ENCODE results near the gene PIP5K1B. TPM values are rescaled to one million over a fixed set of nuclear protein-coding genes. Genes with fewer than 3 reads are reported as not detected.

The PIP5K1B gene
- total RNA-seq, 1 experiment from 2014 or later: 2.5 TPM

DNA sequence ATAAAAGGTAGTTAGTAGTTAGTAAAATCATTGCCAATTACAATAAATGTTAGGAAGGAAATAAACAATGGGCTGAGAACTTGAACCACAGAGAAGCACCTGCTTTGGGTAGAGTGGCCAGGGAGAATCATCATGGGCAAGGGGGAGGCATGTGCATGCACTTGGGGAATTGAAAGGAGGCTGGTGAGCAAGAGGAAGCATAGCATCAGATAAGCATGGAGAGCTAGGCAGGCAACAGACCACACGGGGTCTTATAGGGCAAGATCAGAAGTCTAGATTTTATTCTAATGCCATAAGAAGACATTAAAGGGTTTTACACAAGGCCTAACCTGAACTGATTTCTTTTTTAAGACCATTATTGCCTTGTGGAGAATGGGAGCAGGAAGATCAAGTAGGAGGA lies 93.4 kb downstream of the PIP5K1B start:
- H3K79me2 ChIP-seq (ENCODE audit: insufficient read depth, low read length): no peaks in the 10 kb centered on the region
- H3K36me3 Mint-ChIP-seq (ENCODE audit: insufficient read depth in 1 of 3, low read depth in 3 of 3): no peaks in the 10 kb centered on the region

More for the DNA sequence above, 93.4 kb downstream of the PIP5K1B start:
- Mint-ChIP-seq H3K27ac (no peak overlapping the region), H3K27me3 (ENCODE audit: low read depth) (no peaks in the 10 kb centered on the region), H3K4me1 (peaks cover 0 to 6% of the 10 kb centered on the region in 2 experiments; a peak in 2 of 4 replicates), H3K9me3 (no peaks in the 10 kb centered on the region), H3K4me3 (no peak overlapping the region)
- Histone ChIP-seq H4K8ac (replicated peaks; ENCODE audit: insufficient read length, low read depth, low read length) (no peak overlapping the region), H2BK15ac (ENCODE audit: low read depth, low read length) (no peak overlapping the region), H3K23me2 (ENCODE audit: insufficient read length, low read depth, low read length, poor library complexity, severe bottlenecking) (no peaks in the 10 kb centered on the region), H3K56ac (ENCODE audit: insufficient read length, low read depth, low read length) (no peak overlapping the region), H3K79me1 (ENCODE audit: insufficient read depth, low read depth, low read length, poor library complexity, severe bottlenecking) (no peaks in the 10 kb centered on the region), H3K4me1 (ENCODE audit: insufficient read depth, low read length) (no peaks in the 10 kb centered on the region; the same call in 1 of the 2 replicates), H4K20me1 (ENCODE audit: control insufficient read depth, insufficient read depth, insufficient read length) (no peaks in the 10 kb centered on the region), H3T11ph (ENCODE audit: low read length) (no peak overlapping the region), H3K23ac (ENCODE audit: insufficient read length, low read depth, low read length) (no peak overlapping the region), H2AFZ (ENCODE audit: low read length) (no peak overlapping the region), H3K9me3 (ENCODE audit: control insufficient read depth, low read depth, low read length) (no peaks in the 10 kb centered on the region), H2BK120ac (ENCODE audit: low read depth, low read length, poor library complexity, severe bottlenecking) (no peak overlapping the region), H4K91ac (ENCODE audit: insufficient read length, low read depth, low read length) (no peak overlapping the region), H4K5ac (ENCODE audit: insufficient read length, low read depth, low read length) (no peak overlapping the region), H3K18ac (ENCODE audit: insufficient read length, low read depth, low read length) (no peak overlapping the region), H2BK12ac (ENCODE audit: insufficient read length, low read depth, low read length) (no peak overlapping the region), H3K27me3 (ENCODE audit: insufficient read depth, low read length) (no peaks in the 10 kb centered on the region), H2AK5ac (ENCODE audit: insufficient read length, low read length) (no peak overlapping the region), H3K9ac (ENCODE audit: extremely low read depth, insufficient read length, low read length) (no peak overlapping the region), H3K27ac (ENCODE audit: insufficient read length, low read depth, low read length) (no peak overlapping the region), H2BK5ac (ENCODE audit: insufficient read length, low read length) (no peak overlapping the region), H2BK20ac (ENCODE audit: low read depth, low read length, poor library complexity, severe bottlenecking) (no peak overlapping the region), H3K14ac (ENCODE audit: insufficient read depth, low read length) (no peak overlapping the region), H3K4ac (ENCODE audit: low read depth, low read length) (no peak overlapping the region), H3K4me2 (ENCODE audit: insufficient read depth, insufficient read length, low read length) (no peak overlapping the region)
- TF ChIP-seq, protein P1, sequence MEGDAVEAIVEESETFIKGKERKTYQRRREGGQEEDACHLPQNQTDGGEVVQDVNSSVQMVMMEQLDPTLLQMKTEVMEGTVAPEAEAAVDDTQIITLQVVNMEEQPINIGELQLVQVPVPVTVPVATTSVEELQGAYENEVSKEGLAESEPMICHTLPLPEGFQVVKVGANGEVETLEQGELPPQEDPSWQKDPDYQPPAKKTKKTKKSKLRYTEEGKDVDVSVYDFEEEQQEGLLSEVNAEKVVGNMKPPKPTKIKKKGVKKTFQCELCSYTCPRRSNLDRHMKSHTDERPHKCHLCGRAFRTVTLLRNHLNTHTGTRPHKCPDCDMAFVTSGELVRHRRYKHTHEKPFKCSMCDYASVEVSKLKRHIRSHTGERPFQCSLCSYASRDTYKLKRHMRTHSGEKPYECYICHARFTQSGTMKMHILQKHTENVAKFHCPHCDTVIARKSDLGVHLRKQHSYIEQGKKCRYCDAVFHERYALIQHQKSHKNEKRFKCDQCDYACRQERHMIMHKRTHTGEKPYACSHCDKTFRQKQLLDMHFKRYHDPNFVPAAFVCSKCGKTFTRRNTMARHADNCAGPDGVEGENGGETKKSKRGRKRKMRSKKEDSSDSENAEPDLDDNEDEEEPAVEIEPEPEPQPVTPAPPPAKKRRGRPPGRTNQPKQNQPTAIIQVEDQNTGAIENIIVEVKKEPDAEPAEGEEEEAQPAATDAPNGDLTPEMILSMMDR (conservative IDR thresholded peaks at IDR 0.05): no peak
- DNase-seq: no peak
- no CpG with 5 or more reads among the region's 1 CpG for WGBS (ENCODE audit: extremely low coverage, insufficient read length, low lambda C conversion rate)
